GM21381 (cell line): ENCODE data around the gene REC8.

Experiments
- ATAC-seq: cut with Tn5 transposase; IDR thresholded peaks from one replicate; pipeline ENCODE4 v1.9.1; 2021; ENCODE audit warnings: mild to moderate bottlenecking, moderate library complexity; ENCODE audit not compliant: unreplicated experiment

The REC8 gene

DNA sequence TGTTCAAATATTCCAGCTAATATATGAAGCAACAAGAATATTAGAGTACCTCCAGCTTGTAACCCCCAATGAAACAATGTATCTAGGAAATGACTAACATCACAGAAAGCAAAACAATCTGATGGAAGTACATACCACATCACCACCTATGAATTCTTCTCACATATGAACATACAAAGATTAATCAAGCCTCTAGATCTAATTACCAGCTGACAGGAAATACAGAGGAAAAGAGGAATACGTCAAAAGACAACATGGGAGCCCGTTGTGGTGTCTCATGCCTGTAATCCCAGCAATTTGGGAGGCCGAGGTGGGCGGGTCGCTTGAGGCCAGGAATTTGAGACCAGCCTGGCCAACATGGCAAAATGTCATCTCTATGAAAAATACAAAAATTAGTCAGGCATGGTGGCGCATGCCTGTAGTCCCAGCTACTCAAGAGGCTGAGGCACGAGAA, 52.8 kb downstream of the REC8 start:
- no peak for ATAC-seq

DNA sequence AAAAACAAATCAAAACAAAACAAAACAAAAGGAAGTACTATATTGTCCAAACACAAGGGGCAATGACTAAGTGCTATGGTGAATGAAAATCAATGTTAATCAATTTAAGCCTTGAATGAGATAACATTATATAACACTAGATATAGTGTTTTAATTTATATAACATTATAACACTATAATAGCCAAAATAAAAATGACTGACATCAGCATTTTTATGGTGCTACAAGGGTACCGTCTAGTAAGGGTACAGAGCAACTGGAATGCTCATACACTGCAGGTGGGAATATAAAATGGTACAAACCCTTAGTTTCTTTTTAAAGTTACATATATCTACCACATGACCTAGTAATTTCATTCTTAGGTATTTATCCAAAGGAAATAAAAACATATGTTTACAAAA, 54.6 kb downstream of the REC8 start:
- ATAC-seq = no peak

DNA sequence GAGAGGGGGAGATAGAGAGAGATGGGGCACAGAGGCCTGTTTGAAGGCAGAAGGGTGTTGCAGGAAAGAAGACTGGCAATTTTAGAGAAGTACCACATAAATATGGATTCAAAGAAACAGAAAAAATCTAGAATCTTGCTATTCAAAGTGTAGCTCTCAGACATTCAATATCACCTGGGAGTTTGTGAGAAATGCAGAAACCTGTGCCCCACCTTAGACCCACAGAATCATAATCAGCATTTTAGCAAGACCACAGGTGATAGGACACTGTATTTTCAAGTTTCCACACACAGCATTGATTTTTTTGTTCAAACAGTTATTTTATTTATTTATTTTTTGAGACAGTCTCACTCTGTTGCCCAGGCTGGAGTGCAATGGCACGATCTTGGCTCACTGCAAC, 57.0 kb downstream of the REC8 start:
- no peak for ATAC-seq
